MCF 10A (cell line): ENCODE measurements around the gene SELENOI. TPM values are rescaled to one million over a fixed set of nuclear protein-coding genes. Genes with fewer than 3 reads are reported as not detected.
A peak's percentile ranks its signal among the peaks of the same experiment; 100 is the strongest.
"Not testable (repeated sequence)": the region's sequence is repeated elsewhere in the genome, so short reads cannot be mapped to it uniquely, and the experiment has no call there.

ENCODE experiments used
- BruUV-seq: library from RNA; stranded (reverse); fragments of 400-500 nt; replicated peaks from 2 replicates; lab custom pipeline; 2021; lab: Mats Ljungman, UMichigan
- CTCF ChIA-PET: fragments of 300-600 bp; sonication (Branson Sonifier 250); formaldehyde crosslinking; extraction: SDS; loops from one replicate; lab custom pipeline; 2021; ENCODE audit warnings: antibody characterized with exemption, inconsistent platforms; lab: Yijun Ruan, JAX
- POLR2A ChIA-PET: fragments of 300-600, 350-650 bp; sonication (Branson Sonifier 250); formaldehyde crosslinking; extraction: SDS; loops from one replicate; lab custom pipeline; 2020; ENCODE audit warnings: antibody characterized with exemption, inconsistent platforms; lab: Yijun Ruan, JAX
- DNase-seq: peaks from one replicate; pipeline ENCODE4 v3.0.0-alpha.2; 2018; ENCODE audit not compliant: unreplicated experiment
- H3K27ac Mint-ChIP-seq: one replicate; pipeline ENCODE4 v1.8.0; 2022; ENCODE audit warnings: mild to moderate bottlenecking, low read depth, mixed read lengths; ENCODE audit not compliant: unreplicated experiment
- H3K27me3 Mint-ChIP-seq: one replicate; pipeline ENCODE4 v1.8.0; 2022; ENCODE audit warnings: mixed read lengths; ENCODE audit not compliant: insufficient read depth, unreplicated experiment
- H3K36me3 Mint-ChIP-seq: one replicate; pipeline ENCODE4 v1.8.0; 2022; ENCODE audit warnings: mild to moderate bottlenecking, moderate library complexity, mixed read lengths; ENCODE audit not compliant: insufficient read depth, unreplicated experiment
- H3K4me1 Mint-ChIP-seq: one replicate; pipeline ENCODE4 v1.8.0; 2022; ENCODE audit warnings: mixed read lengths; ENCODE audit not compliant: insufficient read depth, unreplicated experiment
- H3K4me3 Mint-ChIP-seq: one replicate; pipeline ENCODE4 v1.8.0; 2022; ENCODE audit warnings: mild to moderate bottlenecking, moderate library complexity, mixed read lengths; ENCODE audit not compliant: unreplicated experiment
- H3K9me3 Mint-ChIP-seq: one replicate; pipeline ENCODE4 v1.8.0; 2022; ENCODE audit warnings: mixed read lengths; ENCODE audit not compliant: unreplicated experiment
- intact Hi-C: fragments of 100-400 bp; cut with micrococcal nuclease; formaldehyde crosslinking; loops from 2 replicates; pipeline ENCODE4 v1.14.1; 2022
- total RNA-seq: library from RNA; stranded (reverse); gene quantifications from 2 replicates; pipeline ENCODE4 v1.2.3, GENCODE V29; 2022
- TF ChIP-seq, protein P1 (sequence below): fragments of 200-600 bp; IDR thresholded peaks from one replicate; pipeline ENCODE4 v1.8.0; 2022; ENCODE audit warnings: antibody characterized with exemption, mild to moderate bottlenecking; ENCODE audit not compliant: unreplicated experiment

SELENOI gene
- total RNA-seq, 1 experiment from 2014 or later = 51.0 TPM

DNA sequence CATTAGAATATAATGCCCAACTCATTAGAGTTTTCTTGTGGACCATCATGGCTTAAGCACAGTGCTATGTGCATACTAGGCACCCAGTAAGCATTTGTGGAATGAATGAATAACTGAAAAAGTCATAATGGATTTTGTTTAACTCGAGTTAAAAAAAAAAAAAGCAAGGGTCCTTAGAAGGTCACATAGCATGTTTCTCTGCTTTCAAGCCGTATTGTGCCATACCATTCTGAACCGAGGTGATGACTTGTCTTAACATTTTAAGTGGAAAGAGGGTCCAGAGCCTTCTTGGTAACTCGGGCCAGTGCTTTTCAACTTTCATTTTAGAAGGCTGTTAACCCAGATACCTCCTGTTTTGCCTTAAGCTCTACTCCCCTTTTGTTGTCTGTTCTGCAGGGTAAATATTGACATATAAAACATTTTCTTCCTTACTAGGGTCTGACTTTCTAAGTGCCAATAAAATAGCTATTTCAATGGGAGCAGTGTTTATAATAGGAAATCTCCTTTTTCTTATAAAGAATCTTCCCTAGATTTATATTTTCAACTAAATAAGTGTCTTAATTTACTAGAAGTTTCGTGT lies 1.4 kb downstream of the SELENOI start:
- no peak for DNase-seq
- peak overlapping the region; percentile 96 for H3K4me3 Mint-ChIP-seq
- TF ChIP-seq, protein P1, sequence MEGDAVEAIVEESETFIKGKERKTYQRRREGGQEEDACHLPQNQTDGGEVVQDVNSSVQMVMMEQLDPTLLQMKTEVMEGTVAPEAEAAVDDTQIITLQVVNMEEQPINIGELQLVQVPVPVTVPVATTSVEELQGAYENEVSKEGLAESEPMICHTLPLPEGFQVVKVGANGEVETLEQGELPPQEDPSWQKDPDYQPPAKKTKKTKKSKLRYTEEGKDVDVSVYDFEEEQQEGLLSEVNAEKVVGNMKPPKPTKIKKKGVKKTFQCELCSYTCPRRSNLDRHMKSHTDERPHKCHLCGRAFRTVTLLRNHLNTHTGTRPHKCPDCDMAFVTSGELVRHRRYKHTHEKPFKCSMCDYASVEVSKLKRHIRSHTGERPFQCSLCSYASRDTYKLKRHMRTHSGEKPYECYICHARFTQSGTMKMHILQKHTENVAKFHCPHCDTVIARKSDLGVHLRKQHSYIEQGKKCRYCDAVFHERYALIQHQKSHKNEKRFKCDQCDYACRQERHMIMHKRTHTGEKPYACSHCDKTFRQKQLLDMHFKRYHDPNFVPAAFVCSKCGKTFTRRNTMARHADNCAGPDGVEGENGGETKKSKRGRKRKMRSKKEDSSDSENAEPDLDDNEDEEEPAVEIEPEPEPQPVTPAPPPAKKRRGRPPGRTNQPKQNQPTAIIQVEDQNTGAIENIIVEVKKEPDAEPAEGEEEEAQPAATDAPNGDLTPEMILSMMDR = no peak
- H3K27me3 Mint-ChIP-seq = no peaks in the 10 kb centered on the region
- peaks cover 45% of the 10 kb centered on the region for H3K36me3 Mint-ChIP-seq
- ChIA-PET CTCF (interaction anchor here (0.6 to 1.3 kb wide), 8 partner anchors 9 to 1398 kb away, joined by 3 to 6 read pairs (median 3); no protein-coding TSS in a partner anchor), POLR2A (interaction anchor here (0.8 to 10.1 kb wide), 16 partner anchors 8 to 424 kb away, joined by 3 to 272 read pairs (median 8); partner anchors contain the start of genes HADHA, HADHB and RAB10)
- intact Hi-C loops = loop anchor here (5.0 kb wide), 1 partner anchor 100 kb away; no protein-coding TSS in a partner anchor
- peak overlapping the region; percentile 85 for H3K27ac Mint-ChIP-seq
- no TSS peak for BruUV-seq
- peaks cover 30% of the 10 kb centered on the region for H3K4me1 Mint-ChIP-seq
- no peaks in the 10 kb centered on the region for H3K9me3 Mint-ChIP-seq

DNA sequence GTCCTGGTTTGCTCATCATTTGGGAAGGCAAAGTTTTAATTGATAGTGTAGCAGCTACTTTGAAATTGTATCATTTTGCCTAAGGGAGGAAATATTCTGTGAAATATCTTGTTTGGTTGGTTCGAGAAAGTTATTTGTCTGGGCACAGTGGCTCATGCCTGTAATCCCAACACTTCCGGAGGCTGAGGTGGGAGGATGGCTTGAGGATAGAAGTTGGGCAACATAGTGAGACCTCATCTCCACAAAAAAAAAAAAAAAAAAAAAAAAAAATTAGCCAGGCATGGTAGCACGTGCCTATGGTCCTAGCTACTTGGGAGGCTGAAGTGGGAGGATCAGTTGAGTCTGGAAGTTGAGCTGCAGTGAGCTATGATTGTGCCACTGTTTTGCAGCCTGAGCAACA lies 3.7 kb downstream of the SELENOI start:
- no peak overlapping the region for H3K4me3 Mint-ChIP-seq
- no TSS peak for BruUV-seq
- DNase-seq = peak; percentile 62

DNA sequence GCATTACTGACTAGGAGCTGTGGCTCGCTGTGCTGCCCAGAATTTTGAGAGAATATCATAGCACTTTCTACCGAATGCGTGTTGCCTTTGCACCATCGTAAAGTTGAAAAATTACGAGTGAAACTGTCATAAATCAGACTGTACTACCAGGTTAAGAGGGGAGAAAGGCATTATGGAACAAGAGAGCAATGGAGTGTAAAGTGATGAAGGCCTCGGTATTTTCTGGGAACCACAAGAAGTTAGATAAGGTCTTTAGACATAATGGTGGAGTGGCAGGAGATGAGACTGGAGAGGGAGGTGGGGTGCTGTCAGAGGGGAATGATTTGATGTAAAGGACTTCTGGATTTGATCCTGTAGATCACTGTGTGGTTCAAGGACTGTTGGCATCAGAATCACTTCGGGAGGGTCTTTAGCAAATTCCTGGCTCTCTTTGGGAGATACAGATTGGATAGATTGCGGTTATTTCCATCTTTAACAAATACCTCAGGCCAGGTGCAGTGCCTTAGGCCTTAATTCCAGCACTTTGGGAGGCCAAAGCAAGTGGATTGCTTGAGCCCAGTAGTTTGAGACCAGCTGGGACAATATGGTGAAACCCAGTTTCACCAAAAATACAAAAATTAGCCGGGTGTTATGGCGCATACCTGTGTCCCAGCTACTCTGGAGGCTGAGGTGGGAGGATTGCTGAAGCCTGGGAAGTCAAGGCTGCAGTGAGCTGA lies 5.6 kb downstream of the SELENOI start:
- peaks cover 50% of the 10 kb centered on the region for H3K4me1 Mint-ChIP-seq
- H3K9me3 Mint-ChIP-seq = no peaks in the 10 kb centered on the region
- CTCF ChIA-PET = interaction anchor here (0.7 kb wide), 1 partner anchor 20 kb away, joined by 3 read pairs; no protein-coding TSS in a partner anchor
- POLR2A ChIA-PET = interaction anchor here (2.3 to 10.1 kb wide), 2 partner anchors 12 to 109 kb away, joined by 8 to 272 read pairs; partner anchors contain the start of genes HADHA and HADHB
- DNase-seq = no peak
- BruUV-seq = no TSS peak
- H3K36me3 Mint-ChIP-seq = peaks cover 39% of the 10 kb centered on the region
- peak overlapping the region; percentile 60 for H3K27ac Mint-ChIP-seq
- H3K27me3 Mint-ChIP-seq = no peaks in the 10 kb centered on the region
- TF ChIP-seq, protein P1 = no peak
- H3K4me3 Mint-ChIP-seq = no peak overlapping the region
- intact Hi-C loops = no loop called here

More for the DNA sequence above, 3.7 kb downstream of the SELENOI start:
- H3K4me1 Mint-ChIP-seq = peaks cover 39% of the 10 kb centered on the region
- POLR2A ChIA-PET = interaction anchor here (0.6 to 10.1 kb wide), 4 partner anchors 75 to 314 kb away, joined by 3 to 272 read pairs (median 5); partner anchors contain the start of genes HADHA and HADHB
- intact Hi-C loops = loop anchor here (5.0 kb wide), 1 partner anchor 102 kb away; no protein-coding TSS in a partner anchor
- no peaks in the 10 kb centered on the region for H3K27me3 Mint-ChIP-seq
- TF ChIP-seq, protein P1 = no peak
- H3K27ac Mint-ChIP-seq = no peak overlapping the region
- peaks cover 45% of the 10 kb centered on the region for H3K36me3 Mint-ChIP-seq
- CTCF ChIA-PET = no interaction called here
- no peaks in the 10 kb centered on the region for H3K9me3 Mint-ChIP-seq

DNA sequence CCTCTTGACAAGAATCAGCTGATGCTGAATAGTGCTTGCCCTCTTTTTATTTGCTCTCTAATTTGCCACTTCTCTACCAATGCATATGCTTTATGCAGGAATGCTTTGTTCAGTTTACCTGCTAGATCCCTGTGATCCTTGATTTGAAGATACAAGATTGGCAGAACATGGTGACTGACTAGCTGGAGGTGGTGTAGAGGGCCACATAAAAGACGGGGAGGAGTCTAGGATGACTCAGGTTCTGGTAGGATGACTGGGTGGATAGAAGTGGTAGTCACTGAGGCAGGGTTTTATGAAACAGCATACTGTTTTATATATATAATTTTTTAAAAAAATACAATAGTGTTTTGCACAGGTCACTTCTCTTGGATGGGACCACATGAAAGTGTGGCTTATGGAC lies 6.9 kb downstream of the SELENOI start:
- Mint-ChIP-seq H3K27ac (peak overlapping the region; percentile 7), H3K4me1 (peaks cover 60% of the 10 kb centered on the region), H3K9me3 (no peaks in the 10 kb centered on the region), H3K4me3 (no peak overlapping the region), H3K27me3 (no peaks in the 10 kb centered on the region), H3K36me3 (peaks cover 39% of the 10 kb centered on the region)
- ChIA-PET CTCF (interaction anchor here (0.6 to 1.7 kb wide), 3 partner anchors 32 to 225 kb away, joined by 5 to 6 read pairs (median 5); no protein-coding TSS in a partner anchor), POLR2A (interaction anchor here (0.5 to 7.0 kb wide), 4 partner anchors 8 to 145 kb away, joined by 3 to 121 read pairs (median 6); partner anchors contain the start of genes ADGRF3 and SELENOI)
- intact Hi-C loops = no loop called here
- peak; percentile 69 for DNase-seq
- TF ChIP-seq, protein P1 = no peak
- no TSS peak for BruUV-seq

DNA sequence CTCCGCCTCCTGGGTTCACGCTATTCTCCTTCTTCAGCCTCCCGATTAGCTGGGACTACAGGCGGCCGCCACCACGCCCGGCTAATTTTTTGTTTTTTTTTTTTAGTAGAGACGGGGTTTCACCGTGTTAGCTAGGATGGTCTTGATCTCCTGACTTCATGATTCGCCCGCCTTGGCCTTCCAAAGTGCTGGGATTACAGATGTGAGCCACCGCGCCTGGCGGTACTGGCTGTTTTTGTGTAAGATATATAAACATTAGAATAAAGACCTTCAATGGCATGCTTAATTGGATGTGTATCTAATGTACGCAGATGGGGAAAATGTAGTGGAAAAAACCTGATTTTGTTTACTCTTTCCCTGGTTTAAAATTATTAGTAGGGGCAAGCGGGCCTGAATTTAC lies 8.5 kb downstream of the SELENOI start:
- H3K9me3 Mint-ChIP-seq, H3K27me3 Mint-ChIP-seq, DNase-seq, BruUV-seq, H3K4me3 Mint-ChIP-seq, intact Hi-C loops: not testable (repeated sequence)
- H3K27ac Mint-ChIP-seq = peak overlapping the region; percentile 56
- ChIA-PET CTCF (interaction anchor here (1.0 to 1.3 kb wide), 3 partner anchors 9 to 30 kb away, joined by 3 to 4 read pairs (median 3); no protein-coding TSS in a partner anchor), POLR2A (interaction anchor here (0.9 to 7.0 kb wide), 7 partner anchors 9 to 111 kb away, joined by 4 to 121 read pairs (median 9); partner anchors contain the start of genes ADGRF3, HADHA, HADHB and SELENOI)
- peaks cover 60% of the 10 kb centered on the region for H3K4me1 Mint-ChIP-seq
- peaks cover 28% of the 10 kb centered on the region for H3K36me3 Mint-ChIP-seq
